HepG2 (cell line): ENCODE measurements around the gene BORCS5. TPM values are rescaled to one million over a fixed set of nuclear protein-coding genes. Genes with fewer than 3 reads are reported as not detected.
A peak's percentile ranks its signal among the peaks of the same experiment; 100 is the strongest.

Source experiments
- CREB1 ChIP-seq, 2 experiments: fragments of 450-650 bp in 1 of 2; IDR thresholded peaks; 2 replicates each; pipeline ENCODE4 v1.6.1; 2016 to 2017; ENCODE audit warnings: control low read depth in 1 of 2, mild to moderate bottlenecking in 1 of 2, missing compliant biosample characterization in 1 of 2, missing genetic modification characterization in 1 of 2
- EEA1 ChIP-seq: sonication (generic); formaldehyde crosslinking; IDR thresholded peaks from 2 replicates; pipeline ENCODE4 v1.5.1; 2020; ENCODE audit warnings: mild to moderate bottlenecking, missing genetic modification reagents, borderline replicate concordance
- GPN1 ChIP-seq: sonication (generic); formaldehyde crosslinking; IDR thresholded peaks from 2 replicates; pipeline ENCODE4 v1.5.1; 2020; ENCODE audit warnings: missing genetic modification reagents, borderline replicate concordance
- NFATC3 ChIP-seq: sonication (generic); formaldehyde crosslinking; IDR thresholded peaks from 2 replicates; pipeline ENCODE4 v1.5.1; 2020; ENCODE audit warnings: mild to moderate bottlenecking, missing genetic modification reagents
- TFAP4 ChIP-seq: sonication (generic); IDR thresholded peaks from 2 replicates; pipeline ENCODE4 v1.6.1; 2016; ENCODE audit warnings: low read depth, borderline replicate concordance
- YEATS2 ChIP-seq: sonication (generic); formaldehyde crosslinking; IDR thresholded peaks from 2 replicates; pipeline ENCODE4 v1.4.0; 2020; ENCODE audit warnings: missing genetic modification reagents, borderline replicate concordance
- ZBTB10 ChIP-seq: sonication (generic); formaldehyde crosslinking; IDR thresholded peaks from 2 replicates; pipeline ENCODE4 v1.4.0; 2020; ENCODE audit warnings: missing genetic modification reagents, borderline replicate concordance
- ZMYM2 ChIP-seq: sonication (generic); formaldehyde crosslinking; IDR thresholded peaks from 2 replicates; pipeline ENCODE4 v1.8.0; 2022; ENCODE audit warnings: mild to moderate bottlenecking, missing genetic modification reagents
- ZNF230 ChIP-seq: sonication (generic); formaldehyde crosslinking; IDR thresholded peaks from 2 replicates; pipeline ENCODE4 v1.4.0; 2020; ENCODE audit warnings: mild to moderate bottlenecking, missing genetic modification reagents
- ZNF232 ChIP-seq: sonication (generic); formaldehyde crosslinking; IDR thresholded peaks from 2 replicates; pipeline ENCODE4 v1.4.0; 2020; ENCODE audit warnings: missing genetic modification reagents, borderline replicate concordance
- ZNF33A ChIP-seq: sonication (generic); formaldehyde crosslinking; IDR thresholded peaks from 2 replicates; pipeline ENCODE4 v1.5.1; 2020; ENCODE audit warnings: missing genetic modification reagents, mild to moderate bottlenecking, moderate library complexity, borderline replicate concordance
- ZNF691 ChIP-seq: sonication (generic); formaldehyde crosslinking; IDR thresholded peaks from 2 replicates; pipeline ENCODE4 v1.4.0; 2020; ENCODE audit warnings: missing genetic modification reagents, low read depth, mild to moderate bottlenecking, borderline replicate concordance
- polyA plus RNA-seq, 8 experiments: library from polyadenylated mRNA; depleted of rRNA in 3 of 8; stranded (reverse) in 7 of 8; unstranded in 1 of 8; fragments of >200 nt; fragmentation: Illumina TruSeq in 4 of 8; extraction: Trizol in 4 of 8; gene quantifications; 2 replicates each; pipeline versions ENCODE4 v1.2.1 to v1.2.3, GENCODE V29; 2011 to 2016; ENCODE audit warnings: low read depth in 4 of 8, missing spikeins in 1 of 8, mixed read lengths in 1 of 8; ENCODE audit not compliant: insufficient read depth in 1 of 8
- total RNA-seq, 5 experiments: library from RNA; depleted of rRNA; stranded (reverse); fragments of >200 nt; fragmentation: Illumina TruSeq; extraction: Trizol; gene quantifications; 2 replicates each; pipeline ENCODE4 v1.2.3, GENCODE V29; 2016; ENCODE audit warnings: low read depth in 1 of 5
- TF ChIP-seq, protein P1 (sequence below): sonication (generic); formaldehyde crosslinking; conservative IDR thresholded peaks from 2 replicates; pipeline ENCODE4 v1.8.0; 2022; ENCODE audit warnings: missing genetic modification reagents
- TF ChIP-seq, protein P2 (sequence below): sonication (generic); formaldehyde crosslinking; IDR thresholded peaks from 2 replicates; pipeline ENCODE4 v1.5.0; 2020; ENCODE audit warnings: mild to moderate bottlenecking, missing genetic modification reagents
- TF ChIP-seq, protein P3 (sequence below): sonication (generic); formaldehyde crosslinking; IDR thresholded peaks from 2 replicates; pipeline ENCODE4 v1.4.0; 2020; ENCODE audit warnings: missing genetic modification reagents
- TF ChIP-seq, protein P4 (sequence below): sonication (generic); formaldehyde crosslinking; IDR thresholded peaks from 2 replicates; pipeline ENCODE4 v1.5.0; 2020; ENCODE audit warnings: missing genetic modification reagents

BORCS5 gene
- total and polyA plus RNA-seq, 2 of the 13 experiments (the other 11 are each of a cell fraction or from before 2014, with no cell fraction given): 3.9 to 4.7 TPM

DNA sequence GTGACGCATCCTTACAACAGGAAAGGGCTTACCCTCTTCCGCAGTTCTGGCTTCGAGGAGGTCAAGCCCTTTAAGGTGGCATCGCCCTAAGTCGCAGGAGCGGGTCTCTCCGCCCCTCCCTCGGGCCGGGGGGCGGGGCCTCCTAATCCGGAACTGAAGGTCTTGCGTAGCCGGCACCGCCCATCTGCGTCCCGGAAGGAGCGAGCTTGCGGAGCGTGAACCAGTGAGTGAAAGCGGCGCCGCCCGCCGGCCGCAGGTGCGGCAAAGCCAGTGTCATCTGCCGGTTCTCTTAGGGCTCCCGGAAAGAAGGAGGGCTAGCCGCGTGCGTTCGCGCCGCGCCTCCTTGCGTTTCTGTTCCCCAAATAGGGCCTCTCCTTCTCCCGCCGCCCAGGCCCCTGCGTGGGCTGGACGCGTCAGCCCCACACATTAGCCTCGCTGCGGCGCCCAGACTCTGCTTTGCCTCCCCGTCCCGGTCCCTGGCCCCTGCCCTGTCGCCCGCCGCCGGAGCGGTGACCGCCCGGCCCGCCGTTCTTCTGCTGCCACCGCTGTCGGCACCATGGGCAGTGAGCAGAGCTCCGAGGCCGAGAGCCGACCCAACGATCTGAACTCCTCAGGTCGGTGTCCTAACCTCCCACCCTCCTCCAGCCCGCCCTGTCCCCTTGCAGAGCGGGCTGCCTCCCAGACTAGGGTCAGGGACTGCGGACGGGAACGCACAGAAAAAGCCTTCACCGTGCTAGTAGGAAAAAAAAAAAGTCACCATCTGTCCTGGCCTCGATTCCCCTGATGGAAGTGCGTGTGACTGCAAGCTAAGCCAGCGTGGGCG lies at the start of gene BORCS5 (continued):
- TF ChIP-seq ZNF33A (CRISPR knock-in tag) (no peak; the same call in 1 of the 2 replicates), YEATS2 (CRISPR knock-in tag) (peak; percentile 83; the same call in 1 of the 2 replicates), TFAP4 (peak; percentile 36; the same call in 1 of the 2 replicates), ZMYM2 (CRISPR knock-in tag) (no peak), EEA1 (peak; percentile 39; the same call in 1 of the 2 replicates), ZNF232 (CRISPR knock-in tag) (no peak; the same call in 1 of the 2 replicates), ZNF691 (CRISPR knock-in tag) (peak; percentile 31; the same call in 1 of the 2 replicates), CREB1 (IDR thresholded peaks at IDR 0.05) (peak; percentile 51), CREB1 (CRISPR knock-in tag; IDR thresholded peaks at IDR 0.05) (peak; percentile 89), ZNF230 (CRISPR knock-in tag) (no peak), NFATC3 (no peak), ZBTB10 (no peak), GPN1 (CRISPR knock-in tag) (no peak)
- TF ChIP-seq, protein P1, sequence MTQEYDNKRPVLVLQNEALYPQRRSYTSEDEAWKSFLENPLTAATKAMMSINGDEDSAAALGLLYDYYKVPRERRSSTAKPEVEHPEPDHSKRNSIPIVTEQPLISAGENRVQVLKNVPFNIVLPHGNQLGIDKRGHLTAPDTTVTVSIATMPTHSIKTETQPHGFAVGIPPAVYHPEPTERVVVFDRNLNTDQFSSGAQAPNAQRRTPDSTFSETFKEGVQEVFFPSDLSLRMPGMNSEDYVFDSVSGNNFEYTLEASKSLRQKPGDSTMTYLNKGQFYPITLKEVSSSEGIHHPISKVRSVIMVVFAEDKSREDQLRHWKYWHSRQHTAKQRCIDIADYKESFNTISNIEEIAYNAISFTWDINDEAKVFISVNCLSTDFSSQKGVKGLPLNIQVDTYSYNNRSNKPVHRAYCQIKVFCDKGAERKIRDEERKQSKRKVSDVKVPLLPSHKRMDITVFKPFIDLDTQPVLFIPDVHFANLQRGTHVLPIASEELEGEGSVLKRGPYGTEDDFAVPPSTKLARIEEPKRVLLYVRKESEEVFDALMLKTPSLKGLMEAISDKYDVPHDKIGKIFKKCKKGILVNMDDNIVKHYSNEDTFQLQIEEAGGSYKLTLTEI (CRISPR knock-in tag): no peak
- TF ChIP-seq, protein P2, sequence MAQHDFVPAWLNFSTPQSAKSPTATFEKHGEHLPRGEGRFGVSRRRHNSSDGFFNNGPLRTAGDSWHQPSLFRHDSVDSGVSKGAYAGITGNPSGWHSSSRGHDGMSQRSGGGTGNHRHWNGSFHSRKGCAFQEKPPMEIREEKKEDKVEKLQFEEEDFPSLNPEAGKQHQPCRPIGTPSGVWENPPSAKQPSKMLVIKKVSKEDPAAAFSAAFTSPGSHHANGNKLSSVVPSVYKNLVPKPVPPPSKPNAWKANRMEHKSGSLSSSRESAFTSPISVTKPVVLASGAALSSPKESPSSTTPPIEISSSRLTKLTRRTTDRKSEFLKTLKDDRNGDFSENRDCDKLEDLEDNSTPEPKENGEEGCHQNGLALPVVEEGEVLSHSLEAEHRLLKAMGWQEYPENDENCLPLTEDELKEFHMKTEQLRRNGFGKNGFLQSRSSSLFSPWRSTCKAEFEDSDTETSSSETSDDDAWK (CRISPR knock-in tag): no peak
- TF ChIP-seq, protein P3, sequence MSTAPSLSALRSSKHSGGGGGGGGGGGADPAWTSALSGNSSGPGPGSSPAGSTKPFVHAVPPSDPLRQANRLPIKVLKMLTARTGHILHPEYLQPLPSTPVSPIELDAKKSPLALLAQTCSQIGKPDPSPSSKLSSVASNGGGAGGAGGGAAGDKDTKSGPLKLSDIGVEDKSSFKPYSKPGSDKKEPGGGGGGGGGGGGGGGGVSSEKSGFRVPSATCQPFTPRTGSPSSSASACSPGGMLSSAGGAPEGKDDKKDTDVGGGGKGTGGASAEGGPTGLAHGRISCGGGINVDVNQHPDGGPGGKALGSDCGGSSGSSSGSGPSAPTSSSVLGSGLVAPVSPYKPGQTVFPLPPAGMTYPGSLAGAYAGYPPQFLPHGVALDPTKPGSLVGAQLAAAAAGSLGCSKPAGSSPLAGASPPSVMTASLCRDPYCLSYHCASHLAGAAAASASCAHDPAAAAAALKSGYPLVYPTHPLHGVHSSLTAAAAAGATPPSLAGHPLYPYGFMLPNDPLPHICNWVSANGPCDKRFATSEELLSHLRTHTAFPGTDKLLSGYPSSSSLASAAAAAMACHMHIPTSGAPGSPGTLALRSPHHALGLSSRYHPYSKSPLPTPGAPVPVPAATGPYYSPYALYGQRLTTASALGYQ (CRISPR knock-in tag): no peak; the same call in 1 of the 2 replicates
- TF ChIP-seq, protein P4, sequence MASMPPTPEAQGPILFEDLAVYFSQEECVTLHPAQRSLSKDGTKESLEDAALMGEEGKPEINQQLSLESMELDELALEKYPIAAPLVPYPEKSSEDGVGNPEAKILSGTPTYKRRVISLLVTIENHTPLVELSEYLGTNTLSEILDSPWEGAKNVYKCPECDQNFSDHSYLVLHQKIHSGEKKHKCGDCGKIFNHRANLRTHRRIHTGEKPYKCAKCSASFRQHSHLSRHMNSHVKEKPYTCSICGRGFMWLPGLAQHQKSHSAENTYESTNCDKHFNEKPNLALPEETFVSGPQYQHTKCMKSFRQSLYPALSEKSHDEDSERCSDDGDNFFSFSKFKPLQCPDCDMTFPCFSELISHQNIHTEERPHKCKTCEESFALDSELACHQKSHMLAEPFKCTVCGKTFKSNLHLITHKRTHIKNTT (CRISPR knock-in tag): no peak
